Stimulated activated CD4-positive, alpha-beta T cell treated with anti-CD3 and anti-CD28 coated beads, Interleukin-1b, Interleukin-23, amount 100 ng/mL, for 1 hour (primary cell): ENCODE data around the gene ZNF534.
"Not testable (repeated sequence)": the region's sequence is repeated elsewhere in the genome, so short reads cannot be mapped to it uniquely, and the experiment has no call there.

Source experiments
- DNase-seq, 2 donors: peaks; one replicate each; pipeline ENCODE4 v3.0.0-alpha.2; 2020; ENCODE audit warnings: low read depth in 2 of 2

The ZNF534 gene

GRCh38 chr19:52498571-52498970 is 69.6 kb downstream of the ZNF534 start:
- DNase-seq = no peak

- not testable (repeated sequence) for DNase-seq
Observed at GRCh38 chr19:52500474-52500873, 71.5 kb downstream of the ZNF534 start.

- DNase-seq = not testable (repeated sequence)
Observed at GRCh38 chr19:52500991-52501390, 72.0 kb downstream of the ZNF534 start.
